Natural killer cell (primary cell): Measurements from ENCODE around the gene KIF16B. TPM values are rescaled to one million over a fixed set of nuclear protein-coding genes. Genes with fewer than 3 reads are reported as not detected.

Experiments
- ATAC-seq, 3 donors: fragments of 150-1000 bp in 2 of 3; fragments of 200-7000 bp in 1 of 3; cut with Tn5 transposase; 1 replicate in 1 of 3; 2 replicates in 2 of 3; pipeline ENCODE4 v1.10.0; 2021; ENCODE audit warnings: mild to moderate bottlenecking in 2 of 3, moderate library complexity in 2 of 3
- DNase-seq, 2 donors: peaks; one replicate each; pipeline versions ENCODE4 v3.0.0 to v3.0.0-alpha.2; 2013 to 2021; ENCODE audit warnings: mixed read lengths in 1 of 2
- H3K27ac ChIP-seq: one replicate; pipeline ENCODE4 v1.5.1; 2013; ENCODE audit warnings: mild to moderate bottlenecking, low read length
- H3K27me3 ChIP-seq: one replicate; pipeline ENCODE4 v1.6.1; 2013; ENCODE audit warnings: low read length; ENCODE audit not compliant: control insufficient read depth, insufficient read depth
- H3K36me3 ChIP-seq: one replicate; pipeline ENCODE4 v1.6.1; 2013; ENCODE audit warnings: low read length; ENCODE audit not compliant: control insufficient read depth, insufficient read depth
- H3K4me1 ChIP-seq: one replicate; pipeline ENCODE4 v1.6.1; 2013; ENCODE audit warnings: low read length; ENCODE audit not compliant: control insufficient read depth, insufficient read depth
- H3K4me3 ChIP-seq: one replicate; pipeline ENCODE4 v1.5.1; 2013; ENCODE audit warnings: low read length
- H3K9me3 ChIP-seq: one replicate; pipeline ENCODE4 v1.6.1; 2013; ENCODE audit warnings: low read length; ENCODE audit not compliant: control insufficient read depth, insufficient read depth
- H3K27ac Mint-ChIP-seq, 2 donors: one replicate each; pipeline ENCODE4 v1.8.0; 2022; ENCODE audit warnings: mild to moderate bottlenecking in 2 of 2, mixed read lengths in 2 of 2, moderate library complexity in 1 of 2
- H3K27me3 Mint-ChIP-seq, 2 donors: one replicate each; pipeline ENCODE4 v1.8.0; 2022; ENCODE audit warnings: low read depth in 2 of 2, mixed read lengths in 2 of 2
- H3K36me3 Mint-ChIP-seq: one replicate; pipeline ENCODE4 v1.8.0; 2022; ENCODE audit warnings: mixed read lengths
- H3K4me1 Mint-ChIP-seq, 2 donors: one replicate each; pipeline ENCODE4 v1.8.0; 2022; ENCODE audit warnings: mixed read lengths in 2 of 2
- H3K4me3 Mint-ChIP-seq: one replicate; pipeline ENCODE4 v1.8.0; 2022; ENCODE audit warnings: mild to moderate bottlenecking, moderate library complexity, mixed read lengths
- H3K9me3 Mint-ChIP-seq, 2 donors: one replicate each; pipeline ENCODE4 v1.8.0; 2022; ENCODE audit warnings: mixed read lengths in 2 of 2
- WGBS: methylation state at CpG from one replicate; pipeline ENCODE4 v1.1.7; 2013; ENCODE audit warnings: missing lambda C conversion rate; ENCODE audit not compliant: insufficient coverage; 5-methylcytosine and 5-hydroxymethylcytosine counted together
- intact Hi-C: fragments of 100-400 bp; cut with micrococcal nuclease; formaldehyde crosslinking; loops from one replicate; pipeline ENCODE4 v1.14.2; 2022
- total RNA-seq, 4 donors: library from RNA; stranded (reverse); fragments of 120-200 nt in 1 of 4; gene quantifications; one replicate each; pipeline versions ENCODE4 v1.2.3 to v1.2.4, GENCODE V29; 2013 to 2022
- TF ChIP-seq, protein P1 (sequence below): fragments of 200-600 bp; IDR thresholded peaks from one replicate; pipeline ENCODE4 v1.8.0; 2022; ENCODE audit warnings: antibody characterized with exemption

KIF16B gene
- total RNA-seq, 3 donors from 2014 or later (not counting 1 experiment from before 2014, with no cell fraction given): 3.9 to 11.8 (median 9.2) TPM

DNA sequence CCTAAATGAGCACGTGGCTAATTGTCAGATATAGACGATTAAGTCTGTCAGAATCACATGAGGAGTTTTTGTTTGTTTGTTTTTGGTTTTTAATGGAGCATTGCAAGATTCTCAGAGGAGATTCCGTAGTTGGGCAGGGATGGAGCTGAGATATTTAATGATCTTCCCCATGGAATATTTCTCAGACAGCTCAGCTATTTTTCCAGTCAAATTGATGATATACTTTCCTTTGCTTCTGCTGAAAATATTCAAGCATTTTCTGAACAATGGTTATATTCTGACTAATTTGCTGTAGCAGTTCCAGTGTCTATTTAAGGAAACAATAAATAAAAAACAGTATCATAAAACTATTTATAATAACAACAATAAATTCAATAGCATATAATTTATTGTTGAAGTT is 348.4 kb downstream of the KIF16B start:
- TF ChIP-seq, protein P1, sequence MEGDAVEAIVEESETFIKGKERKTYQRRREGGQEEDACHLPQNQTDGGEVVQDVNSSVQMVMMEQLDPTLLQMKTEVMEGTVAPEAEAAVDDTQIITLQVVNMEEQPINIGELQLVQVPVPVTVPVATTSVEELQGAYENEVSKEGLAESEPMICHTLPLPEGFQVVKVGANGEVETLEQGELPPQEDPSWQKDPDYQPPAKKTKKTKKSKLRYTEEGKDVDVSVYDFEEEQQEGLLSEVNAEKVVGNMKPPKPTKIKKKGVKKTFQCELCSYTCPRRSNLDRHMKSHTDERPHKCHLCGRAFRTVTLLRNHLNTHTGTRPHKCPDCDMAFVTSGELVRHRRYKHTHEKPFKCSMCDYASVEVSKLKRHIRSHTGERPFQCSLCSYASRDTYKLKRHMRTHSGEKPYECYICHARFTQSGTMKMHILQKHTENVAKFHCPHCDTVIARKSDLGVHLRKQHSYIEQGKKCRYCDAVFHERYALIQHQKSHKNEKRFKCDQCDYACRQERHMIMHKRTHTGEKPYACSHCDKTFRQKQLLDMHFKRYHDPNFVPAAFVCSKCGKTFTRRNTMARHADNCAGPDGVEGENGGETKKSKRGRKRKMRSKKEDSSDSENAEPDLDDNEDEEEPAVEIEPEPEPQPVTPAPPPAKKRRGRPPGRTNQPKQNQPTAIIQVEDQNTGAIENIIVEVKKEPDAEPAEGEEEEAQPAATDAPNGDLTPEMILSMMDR: no peak
- Mint-ChIP-seq H3K36me3 (no peaks in the 10 kb centered on the region), H3K27ac (no peak overlapping the region)

DNA sequence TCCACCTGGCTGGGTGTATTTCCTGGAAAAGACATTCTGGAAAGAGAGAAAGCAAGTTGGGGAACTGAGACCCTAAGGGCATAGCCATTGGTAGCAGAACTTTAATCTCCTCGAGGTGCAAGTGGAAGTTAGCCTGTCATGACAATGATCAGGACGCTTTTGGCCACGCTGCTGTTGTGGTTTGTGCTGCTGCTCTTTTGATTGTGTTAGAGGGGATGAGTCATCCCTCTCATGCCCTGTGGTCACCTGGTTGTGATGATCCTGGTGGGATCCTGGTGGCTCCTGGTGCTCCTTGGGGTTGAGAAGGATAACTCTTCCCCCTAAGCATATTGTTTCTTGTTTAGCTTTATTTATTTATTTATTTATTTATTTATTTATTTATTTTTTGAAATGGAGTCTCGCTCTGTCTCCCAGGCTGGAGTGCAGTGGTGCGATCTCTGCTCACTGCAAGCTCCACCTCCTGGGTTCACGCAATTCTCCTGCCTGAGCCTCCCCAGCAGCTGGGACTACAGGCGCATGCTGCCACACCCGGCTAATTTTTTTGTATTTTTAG is 350.3 kb downstream of the KIF16B start:
- no peaks in the 10 kb centered on the region for H3K27me3 ChIP-seq
- TF ChIP-seq, protein P1: no peak

More for the DNA sequence above, 348.4 kb downstream of the KIF16B start:
- H3K9me3 Mint-ChIP-seq: peaks cover 0 to 4% of the 10 kb centered on the region in 2 donors
- no peak overlapping the region for H3K4me3 Mint-ChIP-seq
- intact Hi-C loops: no loop called here
- WGBS: 84% methylated on average over 2 of the region's 3 CpGs
- no peak overlapping the region for H3K27ac ChIP-seq
- no peaks in the 10 kb centered on the region for H3K27me3 ChIP-seq
- no peak overlapping the region for H3K4me3 ChIP-seq
- no peaks in the 10 kb centered on the region for H3K36me3 ChIP-seq
- DNase-seq: no peak
- no peaks in the 10 kb centered on the region for H3K27me3 Mint-ChIP-seq
- no peak for ATAC-seq
- H3K4me1 ChIP-seq: no peaks in the 10 kb centered on the region
- peaks cover 0 to 6% of the 10 kb centered on the region in 2 donors for H3K4me1 Mint-ChIP-seq
- peaks cover 3% of the 10 kb centered on the region for H3K9me3 ChIP-seq

More for the DNA sequence above, 350.3 kb downstream of the KIF16B start:
- H3K36me3 ChIP-seq: no peaks in the 10 kb centered on the region
- H3K4me1 ChIP-seq: no peaks in the 10 kb centered on the region
- H3K4me3 Mint-ChIP-seq: no peak overlapping the region
- no peaks in the 10 kb centered on the region for H3K36me3 Mint-ChIP-seq
- no peak overlapping the region for H3K27ac ChIP-seq
- intact Hi-C loops: no loop called here
- 70% methylated on average over 7 of the region's 8 CpGs for WGBS
- H3K9me3 Mint-ChIP-seq: peaks cover 2 to 4% of the 10 kb centered on the region in 2 donors
- H3K4me3 ChIP-seq: no peak overlapping the region
- no peaks in the 10 kb centered on the region for H3K27me3 Mint-ChIP-seq
- peaks cover 6 to 7% of the 10 kb centered on the region in 2 donors for H3K4me1 Mint-ChIP-seq
- DNase-seq (no peak), ATAC-seq (no peak)
- peaks cover 3% of the 10 kb centered on the region for H3K9me3 ChIP-seq
- no peak overlapping the region for H3K27ac Mint-ChIP-seq

Other genes starting within 250 kb of the KIF16B start
- gene SNRPB2, start 156.6 kb upstream of the KIF16B start, total RNA-seq: 10 to 100 TPM; 39.4 to 43.0 (median 40.5) TPM
- not detected for gene OTOR, start 174.9 kb upstream of the KIF16B start, total RNA-seq